T-cell (primary cell): ENCODE results near the gene EIF3L. TPM values are rescaled to one million over a fixed set of nuclear protein-coding genes. Genes with fewer than 3 reads are reported as not detected.
A peak's percentile ranks its signal among the peaks of the same experiment; 100 is the strongest.

Experiments used
- ATAC-seq, 4 experiments: fragments of 200-7000 bp in 3 of 4; fragments of 150-1000 bp in 1 of 4; cut with Tn5 transposase; replicated peaks in 1 of 4; 1 replicate in 3 of 4; 2 replicates in 1 of 4; pipeline ENCODE4 v1.10.0; 2021; ENCODE audit warnings: moderate library complexity in 3 of 4, mild to moderate bottlenecking in 2 of 4, moderate number of reproducible peaks in 1 of 4
- CTCF ChIA-PET, 2 donors: fragments of 300-600 bp; sonication (Branson Sonifier 250); formaldehyde crosslinking; loops; one replicate each; lab custom pipeline; 2022; ENCODE audit warnings: antibody characterized with exemption in 2 of 2; lab: Charles Lee
- POLR2A ChIA-PET, 2 donors: fragments of 300-600 bp; sonication (Branson Sonifier 250); formaldehyde crosslinking; loops; one replicate each; lab custom pipeline; 2022; ENCODE audit warnings: antibody characterized with exemption in 2 of 2; lab: Charles Lee
- DNase-seq, 35 experiments: peaks; one replicate each; pipeline versions ENCODE4 v3.0.0 to v3.0.0-alpha.2; 2013 to 2023
- H3K27ac ChIP-seq: one replicate; pipeline ENCODE4 v1.5.1; 2013; ENCODE audit warnings: low read length
- H3K27me3 ChIP-seq, 2 experiments: replicated peaks in 1 of 2; 1 replicate in 1 of 2; 2 replicates in 1 of 2; pipeline versions ENCODE4 v1.6.1 to v1.7.0; 2013; ENCODE audit warnings: low read length in 1 of 2, mixed read lengths in 1 of 2; ENCODE audit not compliant: control insufficient read depth in 2 of 2, insufficient read depth in 2 of 2; ENCODE audit errors: extremely low read depth in 1 of 2
- H3K36me3 ChIP-seq, 2 donors: 1 replicate in 1 of 2; 2 replicates in 1 of 2; pipeline versions ENCODE4 v1.6.1 to v1.7.0; 2013; ENCODE audit warnings: low read length in 1 of 2; ENCODE audit not compliant: control insufficient read depth in 2 of 2, insufficient read depth in 1 of 2; ENCODE audit errors: extremely low read depth in 1 of 2
- H3K4me1 ChIP-seq, 2 experiments: 1 replicate in 1 of 2; 2 replicates in 1 of 2; pipeline versions ENCODE4 v1.6.1 to v1.7.0; 2013; ENCODE audit warnings: low read length in 2 of 2, mixed read lengths in 1 of 2; ENCODE audit not compliant: insufficient read depth in 2 of 2, control insufficient read depth in 1 of 2; ENCODE audit errors: extremely low read depth in 1 of 2
- H3K4me3 ChIP-seq, 2 donors: 1 replicate in 1 of 2; 2 replicates in 1 of 2; pipeline versions ENCODE4 v1.5.1 to v1.7.0; 2013; ENCODE audit warnings: mild to moderate bottlenecking in 2 of 2, low read length in 1 of 2, moderate library complexity in 1 of 2; ENCODE audit not compliant: control insufficient read depth in 1 of 2; ENCODE audit errors: extremely low read depth in 1 of 2
- H3K9me3 ChIP-seq: 2 replicates; pipeline ENCODE4 v1.7.0; 2013
- H3K27ac Mint-ChIP-seq, 2 donors: one replicate each; pipeline ENCODE4 v1.8.0; 2020 to 2021; ENCODE audit warnings: mild to moderate bottlenecking in 2 of 2, mixed read lengths in 2 of 2
- H3K27me3 Mint-ChIP-seq, 2 donors: one replicate each; pipeline ENCODE4 v1.8.0; 2021 to 2022; ENCODE audit warnings: mixed read lengths in 2 of 2
- H3K36me3 Mint-ChIP-seq: one replicate; pipeline ENCODE4 v1.8.0; 2021; ENCODE audit warnings: mixed read lengths
- H3K4me1 Mint-ChIP-seq, 3 donors: one replicate each; pipeline ENCODE4 v1.8.0; 2020 to 2022; ENCODE audit warnings: mixed read lengths in 3 of 3, mild to moderate bottlenecking in 1 of 3
- H3K4me3 Mint-ChIP-seq, 3 donors: one replicate each; pipeline ENCODE4 v1.8.0; 2020 to 2022; ENCODE audit warnings: mild to moderate bottlenecking in 3 of 3, mixed read lengths in 3 of 3, moderate library complexity in 3 of 3
- H3K9me3 Mint-ChIP-seq, 3 donors: one replicate each; pipeline ENCODE4 v1.8.0; 2020 to 2022; ENCODE audit warnings: mixed read lengths in 3 of 3
- WGBS: methylation state at CpG from one replicate; pipeline ENCODE4 v1.1.5; 2013; ENCODE audit warnings: missing lambda C conversion rate; ENCODE audit not compliant: insufficient coverage; 5-methylcytosine and 5-hydroxymethylcytosine counted together
- total RNA-seq, 35 experiments: library from RNA in 6 of 35; stranded (reverse) in 6 of 35; fragments of 120-200 nt in 1 of 35; gene quantifications; one replicate each; pipeline versions ENCODE4 v1.2.1 to v1.2.4 and lab custom pipeline; 2013 to 2026

EIF3L gene
- total RNA-seq, 5 donors from 2014 or later (not counting 1 experiment from before 2014, with no cell fraction given) = 428 to 516 (median 483) TPM

DNA sequence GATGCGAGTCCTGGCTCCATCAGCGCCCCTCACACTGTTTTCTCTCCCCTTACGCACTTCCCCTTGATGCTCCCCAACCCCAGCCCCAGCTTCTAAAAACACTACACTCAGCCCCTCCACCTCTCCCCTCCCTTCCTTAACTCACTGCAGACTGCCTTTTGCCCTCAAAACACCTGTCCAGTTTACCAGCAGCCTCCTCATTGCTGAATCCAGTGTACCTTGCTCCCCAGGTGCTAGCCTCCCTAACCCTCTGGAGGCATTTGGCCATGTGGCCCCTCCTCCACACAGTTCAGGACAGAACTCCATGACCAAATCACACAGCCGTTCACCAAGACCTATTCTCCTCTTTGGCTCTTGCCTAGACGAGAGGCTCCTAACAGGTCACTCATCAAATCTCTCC lies 28.9 kb upstream of the EIF3L start:
- Mint-ChIP-seq H3K4me3 (no peak overlapping the region), H3K27ac (no peak overlapping the region), H3K4me1 (peaks cover 13 to 18% (median 15%) of the 10 kb centered on the region in 3 donors), H3K36me3 (no peaks in the 10 kb centered on the region), H3K27me3 (peaks cover 24 to 25% of the 10 kb centered on the region in 2 donors), H3K9me3 (no peaks in the 10 kb centered on the region)
- ChIA-PET POLR2A (no interaction called here), CTCF (interaction anchor here (0.6 to 3.5 kb wide), 3 partner anchors 11 to 43 kb away, joined by 3 to 41 read pairs (median 8); no protein-coding TSS in a partner anchor)
- no peaks in the 10 kb centered on the region for H3K9me3 ChIP-seq
- no peak overlapping the region for H3K27ac ChIP-seq
- ATAC-seq (no peak), DNase-seq (no peak)
- H3K36me3 ChIP-seq = no peaks in the 10 kb centered on the region
- 94% methylated on average over 5 of the region's 5 CpGs for WGBS
- H3K27me3 ChIP-seq = peaks cover 0 to 75% of the 10 kb centered on the region in 2 experiments
- H3K4me1 ChIP-seq = peaks cover 3 to 24% of the 10 kb centered on the region in 2 experiments
- no peak overlapping the region for H3K4me3 ChIP-seq

DNA sequence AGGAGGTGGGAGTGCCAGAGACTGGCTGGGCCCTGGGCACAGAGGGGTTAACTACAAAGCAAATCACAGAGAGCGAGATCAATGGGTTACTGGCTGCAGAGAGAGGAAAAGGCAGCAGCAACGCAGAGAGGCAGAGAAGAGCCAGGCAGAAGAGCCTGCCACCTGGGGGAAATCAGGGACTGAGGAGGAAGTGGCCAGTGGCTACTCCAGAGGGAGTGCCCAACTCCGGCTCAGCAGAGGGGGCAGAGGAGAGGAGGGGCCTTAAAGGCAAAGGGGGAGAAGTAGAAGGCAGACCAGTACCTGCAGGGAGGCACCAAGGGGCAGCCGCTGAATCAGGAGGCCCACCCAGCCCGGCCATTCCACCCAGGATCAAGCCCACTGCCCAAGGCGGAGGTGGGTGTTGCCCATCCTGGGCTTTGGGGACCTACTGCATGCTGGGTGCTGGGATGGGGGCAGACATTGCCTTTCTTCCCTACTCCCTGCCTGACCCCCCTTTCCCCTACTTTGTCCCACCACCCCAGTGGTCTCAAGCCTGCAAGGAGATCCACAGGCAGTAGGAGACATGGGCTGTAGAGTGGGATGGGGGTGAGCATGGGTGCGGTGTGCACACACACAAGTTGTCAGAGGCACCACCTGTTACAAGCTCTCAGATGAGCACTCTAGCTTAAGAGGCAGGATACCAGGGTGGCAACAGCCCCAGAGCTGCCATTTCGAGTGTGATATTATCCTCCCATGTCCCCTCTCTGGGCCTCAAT lies 27.0 kb upstream of the EIF3L start:
- H3K4me1 ChIP-seq = peaks cover 3 to 23% of the 10 kb centered on the region in 2 experiments
- no peak for DNase-seq
- no peak overlapping the region for H3K4me3 ChIP-seq
- WGBS = 67% methylated on average over 5 of the region's 8 CpGs
- H3K9me3 ChIP-seq = no peaks in the 10 kb centered on the region
- ChIA-PET POLR2A (no interaction called here), CTCF (no interaction called here)
- peaks cover 17 to 23% (median 17%) of the 10 kb centered on the region in 3 donors for H3K4me1 Mint-ChIP-seq
- H3K27me3 ChIP-seq = peaks cover 0 to 62% of the 10 kb centered on the region in 2 experiments
- no peak overlapping the region for H3K4me3 Mint-ChIP-seq
- H3K27ac ChIP-seq = no peak overlapping the region
- H3K9me3 Mint-ChIP-seq = no peaks in the 10 kb centered on the region
- ATAC-seq = no peak
- H3K27me3 Mint-ChIP-seq = peaks cover 25 to 27% of the 10 kb centered on the region in 2 donors
- H3K27ac Mint-ChIP-seq = no peak overlapping the region
- no peaks in the 10 kb centered on the region for H3K36me3 ChIP-seq
- H3K36me3 Mint-ChIP-seq = no peaks in the 10 kb centered on the region

- Histone ChIP-seq H3K36me3 (no peaks in the 10 kb centered on the region), H3K27me3 (peaks cover 0 to 52% of the 10 kb centered on the region in 2 experiments), H3K4me3 (no peak within 1 kb of the TSS), H3K9me3 (no peaks in the 10 kb centered on the region), H3K4me1 (peaks cover 0 to 12% of the 10 kb centered on the region in 2 experiments), H3K27ac (no peak within 1 kb of the TSS)
- CTCF ChIA-PET = interaction anchor here in 1 of 2 donors (0.6 kb wide), 1 partner anchor 114 kb away, joined by 3 read pairs; no protein-coding TSS in a partner anchor
- DNase-seq (no peak), ATAC-seq (no peak)
- 88% methylated on average over 13 of the region's 21 CpGs for WGBS
- peaks cover 8 to 14% (median 9%) of the 10 kb centered on the region in 3 donors for H3K4me1 Mint-ChIP-seq
- POLR2A ChIA-PET = interaction anchor here in 1 of 2 donors (0.6 kb wide), 1 partner anchor 77 kb away, joined by 3 read pairs; no protein-coding TSS in a partner anchor
- peaks cover 22 to 27% of the 10 kb centered on the region in 2 donors for H3K27me3 Mint-ChIP-seq
- no peak within 1 kb of the TSS for H3K27ac Mint-ChIP-seq
- peaks cover 4% of the 10 kb centered on the region for H3K36me3 Mint-ChIP-seq
- H3K4me3 Mint-ChIP-seq = peak within 1 kb of the TSS; percentile 30 to 51 (median 34)
- no peaks in the 10 kb centered on the region for H3K9me3 Mint-ChIP-seq
These were observed 25.9 kb upstream of the EIF3L start, which contains the start of gene GALR3 for GRCh38 chr22:37823134-37823985. TSS of gene GALR3 (plus strand) at chr22:37823382. CDS start at chr22:37823407, 25 bp downstream.

DNA sequence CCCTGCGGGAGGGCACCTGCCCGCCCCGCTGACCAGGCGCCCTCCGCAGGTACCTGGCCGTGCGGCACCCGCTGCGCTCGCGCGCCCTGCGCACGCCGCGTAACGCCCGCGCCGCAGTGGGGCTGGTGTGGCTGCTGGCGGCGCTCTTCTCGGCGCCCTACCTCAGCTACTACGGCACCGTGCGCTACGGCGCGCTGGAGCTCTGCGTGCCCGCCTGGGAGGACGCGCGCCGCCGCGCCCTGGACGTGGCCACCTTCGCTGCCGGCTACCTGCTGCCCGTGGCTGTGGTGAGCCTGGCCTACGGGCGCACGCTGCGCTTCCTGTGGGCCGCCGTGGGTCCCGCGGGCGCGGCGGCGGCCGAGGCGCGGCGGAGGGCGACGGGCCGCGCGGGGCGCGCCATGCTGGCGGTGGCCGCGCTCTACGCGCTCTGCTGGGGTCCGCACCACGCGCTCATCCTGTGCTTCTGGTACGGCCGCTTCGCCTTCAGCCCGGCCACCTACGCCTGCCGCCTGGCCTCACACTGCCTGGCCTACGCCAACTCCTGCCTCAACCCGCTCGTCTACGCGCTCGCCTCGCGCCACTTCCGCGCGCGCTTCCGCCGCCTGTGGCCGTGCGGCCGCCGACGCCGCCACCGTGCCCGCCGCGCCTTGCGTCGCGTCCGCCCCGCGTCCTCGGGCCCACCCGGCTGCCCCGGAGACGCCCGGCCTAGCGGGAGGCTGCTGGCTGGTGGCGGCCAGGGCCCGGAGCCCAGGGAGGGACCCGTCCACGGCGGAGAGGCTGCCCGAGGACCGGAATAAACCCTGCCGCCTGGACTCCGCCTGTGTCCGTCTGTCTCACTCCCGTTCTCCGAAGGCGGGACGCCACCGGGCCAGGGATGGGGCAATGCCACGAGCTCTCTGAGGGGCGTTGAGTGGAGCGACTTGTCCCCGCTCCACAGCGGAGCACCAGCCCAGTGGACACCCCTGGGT lies 24.3 kb upstream of the EIF3L start:
- Histone ChIP-seq H3K4me1 (peaks cover 0 to 3% of the 10 kb centered on the region in 2 experiments), H3K27me3 (peaks cover 0 to 41% of the 10 kb centered on the region in 2 experiments), H3K27ac (no peak overlapping the region), H3K9me3 (no peaks in the 10 kb centered on the region), H3K4me3 (peak overlapping the region in 1 of 2 donors; percentile 44), H3K36me3 (peaks cover 0 to 6% of the 10 kb centered on the region in 2 donors)
- POLR2A ChIA-PET = no interaction called here
- Mint-ChIP-seq H3K9me3 (no peaks in the 10 kb centered on the region), H3K4me3 (peak overlapping the region; percentile 37 to 59 (median 51)), H3K36me3 (peaks cover 9% of the 10 kb centered on the region), H3K27me3 (peaks cover 22 to 24% of the 10 kb centered on the region in 2 donors), H3K4me1 (peaks cover 5 to 9% (median 8%) of the 10 kb centered on the region in 3 donors), H3K27ac (no peak overlapping the region)
- CTCF ChIA-PET = interaction anchor here in 1 of 2 donors (0.6 kb wide), 1 partner anchor 1504 kb away, joined by 7 read pairs; no protein-coding TSS in a partner anchor
- WGBS = 14% methylated on average over 135 of the region's 135 CpGs
- peak in 3 of 4 experiments; percentile 41 to 62 (median 44) for ATAC-seq
- DNase-seq = peak in 1 of 35 experiments; percentile 25

- Mint-ChIP-seq H3K4me1 (peaks cover 5 to 8% (median 5%) of the 10 kb centered on the region in 3 donors), H3K27ac (no peak overlapping the region), H3K9me3 (no peaks in the 10 kb centered on the region), H3K27me3 (peaks cover 11 to 14% of the 10 kb centered on the region in 2 donors), H3K4me3 (no peak overlapping the region), H3K36me3 (peaks cover 12% of the 10 kb centered on the region)
- Histone ChIP-seq H3K36me3 (peaks cover 0 to 25% of the 10 kb centered on the region in 2 donors), H3K27me3 (peaks cover 0 to 28% of the 10 kb centered on the region in 2 experiments), H3K4me3 (no peak overlapping the region), H3K27ac (no peak overlapping the region), H3K9me3 (no peaks in the 10 kb centered on the region), H3K4me1 (peaks cover 0 to 3% of the 10 kb centered on the region in 2 experiments)
- DNase-seq (no peak), ATAC-seq (no peak)
- ChIA-PET CTCF (interaction anchor here in 1 of 2 donors (0.6 kb wide), 1 partner anchor 46 kb away, joined by 4 read pairs; no protein-coding TSS in a partner anchor), POLR2A (no interaction called here)
- WGBS = 92% methylated on average over 9 of the region's 9 CpGs
These were observed 22.2 kb upstream of the EIF3L start for GRCh38 chr22:37827056-37827455.
